Cerebellar nuclear complex (tissue), 1 donor: ENCODE measurements around the gene AAR2.

ENCODE experiments used
- DNase-seq, 2 experiments: peaks; one replicate each; lab custom pipeline; 2025; lab: John Stamatoyannopoulos, UW

The AAR2 gene

GRCh38 chr20:36218380-36219064 is 17.8 kb upstream of the AAR2 start:
- no peak for DNase-seq

- DNase-seq, result no peak
Measured at GRCh38 chr20:36219671-36220220, 16.5 kb upstream of the AAR2 start.

- no peak for DNase-seq
Measured at GRCh38 chr20:36225666-36226065, 10.6 kb upstream of the AAR2 start.

GRCh38 chr20:36228770-36229169 is 7.5 kb upstream of the AAR2 start:
- DNase-seq, result no peak

- DNase-seq, result no peak
Measured at GRCh38 chr20:36230019-36230418, 6.3 kb upstream of the AAR2 start.

GRCh38 chr20:36231331-36231730 is 4.9 kb upstream of the AAR2 start:
- DNase-seq, result no peak

- no peak for DNase-seq
Measured at GRCh38 chr20:36234771-36235320, 1.4 kb upstream of the AAR2 start.

GRCh38 chr20:36236786-36237121 is 476 bp downstream of the AAR2 start:
- DNase-seq, result no peak

- DNase-seq, result no peak
Measured at GRCh38 chr20:36237477-36237876, 1.2 kb downstream of the AAR2 start.

GRCh38 chr20:36238153-36238552 is 1.9 kb downstream of the AAR2 start:
- DNase-seq, result no peak

GRCh38 chr20:36238760-36239159 is 2.5 kb downstream of the AAR2 start:
- no peak for DNase-seq

- DNase-seq, result no peak
Measured at GRCh38 chr20:36240076-36240475, 3.8 kb downstream of the AAR2 start.

- DNase-seq, result no peak
Measured at GRCh38 chr20:36241678-36242077, 5.4 kb downstream of the AAR2 start.

GRCh38 chr20:36243726-36244125 is 7.4 kb downstream of the AAR2 start:
- no peak for DNase-seq

GRCh38 chr20:36246401-36246800 is 10.1 kb downstream of the AAR2 start:
- no peak for DNase-seq

GRCh38 chr20:36248836-36249235 is 12.6 kb downstream of the AAR2 start:
- no peak for DNase-seq

- DNase-seq, result no peak
Measured at GRCh38 chr20:36249450-36249849, 13.2 kb downstream of the AAR2 start.

- DNase-seq, result no peak
Measured at GRCh38 chr20:36251426-36251825, 15.1 kb downstream of the AAR2 start.

- no peak for DNase-seq
Measured at GRCh38 chr20:36252511-36252910, 16.2 kb downstream of the AAR2 start.

GRCh38 chr20:36253036-36253435 is 16.8 kb downstream of the AAR2 start:
- DNase-seq, result no peak

GRCh38 chr20:36254076-36254475 is 17.8 kb downstream of the AAR2 start:
- no peak for DNase-seq

- no peak for DNase-seq
Measured at GRCh38 chr20:36255445-36255844, 19.2 kb downstream of the AAR2 start.

GRCh38 chr20:36259177-36260061 is 23.1 kb downstream of the AAR2 start:
- DNase-seq, result no peak
